Panc1 (cell line): ENCODE measurements around the gene KIF3B. TPM values are rescaled to one million over a fixed set of nuclear protein-coding genes. Genes with fewer than 3 reads are reported as not detected.

Experiments used
- ATAC-seq: fragments of 200-7000 bp; cut with Tn5 transposase; 2 replicates; pipeline ENCODE4 v1.9.1; 2020; ENCODE audit warnings: mild to moderate bottlenecking, moderate library complexity
- BruUV-seq: library from RNA; stranded (reverse); fragments of 400-500 nt; replicated peaks from 2 replicates; lab custom pipeline; 2021; lab: Mats Ljungman, UMichigan
- CTCF ChIA-PET: fragments of 300-600 bp; sonication (Branson Sonifier 250); formaldehyde crosslinking; loops from one replicate; lab custom pipeline; 2022; ENCODE audit warnings: antibody characterized with exemption; lab: Charles Lee
- POLR2A ChIA-PET: fragments of 300-600 bp; sonication (Branson Sonifier 250); formaldehyde crosslinking; loops from one replicate; lab custom pipeline; 2022; ENCODE audit warnings: antibody characterized with exemption; lab: Charles Lee
- DNase-seq: peaks from one replicate; pipeline ENCODE4 v3.0.0-alpha.2; 2010; ENCODE audit warnings: low read depth, low spot score
- H3K27ac ChIP-seq: 2 replicates; pipeline ENCODE4 v1.5.1; 2011; ENCODE audit warnings: mild to moderate bottlenecking, low read length, inconsistent platforms
- H3K27me3 ChIP-seq: fragments of 200-500 bp; sonication (Bioruptor generic); 2 replicates; pipeline ENCODE4 v1.6.0; 2014; ENCODE audit warnings: low read length, inconsistent platforms; ENCODE audit not compliant: control insufficient read depth, insufficient read depth
- H3K36me3 ChIP-seq: fragments of 200-500 bp; sonication (Bioruptor generic); 2 replicates; pipeline ENCODE4 v1.5.1; 2014; ENCODE audit warnings: inconsistent platforms, mild to moderate bottlenecking, low read length, moderate library complexity; ENCODE audit not compliant: control insufficient read depth, insufficient read depth
- H3K4me1 ChIP-seq: 2 replicates; pipeline ENCODE4 v1.5.1; 2011; ENCODE audit warnings: inconsistent platforms, mild to moderate bottlenecking, low read length, moderate library complexity; ENCODE audit not compliant: control insufficient read depth, insufficient read depth
- H3K4me3 ChIP-seq, 2 experiments: 2 replicates each; pipeline ENCODE4 v1.5.1; 2011 to 2012; ENCODE audit warnings: low read depth in 2 of 2, low read length in 2 of 2, mild to moderate bottlenecking in 2 of 2, inconsistent platforms in 1 of 2, moderate library complexity in 1 of 2
- H3K9me3 ChIP-seq: fragments of 200-500 bp; sonication (Bioruptor generic); 2 replicates; pipeline ENCODE4 v1.5.1; 2014; ENCODE audit warnings: low read depth, mild to moderate bottlenecking, inconsistent platforms, low read length, moderate library complexity; ENCODE audit not compliant: control insufficient read depth, insufficient read depth
- CTCF ChIP-seq: fragments of 450-650 bp; IDR thresholded peaks from 2 replicates; pipeline ENCODE4 v1.5.1; 2017; ENCODE audit warnings: mild to moderate bottlenecking
- POLR2AphosphoS5 ChIP-seq: IDR thresholded peaks from 2 replicates; pipeline ENCODE4 v1.6.1; 2012; ENCODE audit warnings: mild to moderate bottlenecking, low read depth, low read length, moderate library complexity
- REST ChIP-seq, 2 experiments: IDR thresholded peaks; 2 replicates each; pipeline ENCODE4 v1.6.1; 2011 to 2012; ENCODE audit warnings: low read depth in 2 of 2, control low read depth in 1 of 2, low read length in 1 of 2, mild to moderate bottlenecking in 1 of 2, moderate library complexity in 1 of 2; ENCODE audit not compliant: insufficient read depth in 1 of 2
- SIN3A ChIP-seq: IDR thresholded peaks from 2 replicates; pipeline ENCODE4 v1.6.1; 2012; ENCODE audit warnings: low read depth, mild to moderate bottlenecking, low read length, moderate library complexity, borderline replicate concordance; ENCODE audit not compliant: insufficient read depth
- TCF7L2 ChIP-seq: IDR thresholded peaks from 2 replicates; pipeline ENCODE4 v1.6.1; 2011; ENCODE audit warnings: mild to moderate bottlenecking, low read depth, low read length, inconsistent platforms
- in situ Hi-C: cut with HindIII; loops from 2 replicates; pipeline ENCODE4 v1.10.0; 2016; ENCODE audit warnings: low sequenced_read_pairs, low pct_unique_long_range_greater_than_20kb
- intact Hi-C: fragments of 100-400 bp; cut with micrococcal nuclease; formaldehyde crosslinking; loops from one replicate; pipeline ENCODE4 v1.10.0; 2022; ENCODE audit not compliant: unreplicated experiment
- total RNA-seq: library from RNA; stranded (reverse); gene quantifications from one replicate; pipeline ENCODE4 v1.2.1, GENCODE V29; 2021; ENCODE audit not compliant: unreplicated experiment

The KIF3B gene
- total RNA-seq, 1 experiment from 2014 or later, result 67.8 TPM

- TF ChIP-seq SIN3A (no peak), POLR2AphosphoS5 (no peak), TCF7L2 (no peak), CTCF (no peak), REST (IDR thresholded peaks at IDR 0.05; ENCODE audit: insufficient read depth in 1 of 2, low read depth in 2 of 2, low read length in 1 of 2) (no peak)
- ChIA-PET POLR2A (interaction anchor here (0.6 to 0.7 kb wide), 3 partner anchors 29 to 93 kb away, joined by 3 to 5 read pairs (median 3); no protein-coding TSS in a partner anchor), CTCF (no interaction called here)
- ATAC-seq (peak; percentile 5; the same call in 1 of the 2 replicates), DNase-seq (no peak)
- H3K27ac ChIP-seq, result peak overlapping the region; percentile 87
- in situ Hi-C loops, result loop anchor here (5.0 kb wide), 1 partner anchor 39 kb away; no protein-coding TSS in a partner anchor
- H3K36me3 ChIP-seq, result peaks cover 4% of the 10 kb centered on the region; the same call in 1 of the 2 replicates
- H3K9me3 ChIP-seq, result no peaks in the 10 kb centered on the region
- peak overlapping the region; percentile 72 to 91 for H3K4me3 ChIP-seq
- BruUV-seq, result TSS peak; percentile 69
- no peaks in the 10 kb centered on the region for H3K27me3 ChIP-seq
- H3K4me1 ChIP-seq, result peaks cover 17% of the 10 kb centered on the region
- intact Hi-C loops, result no loop called here
These were observed 770 bp downstream of the KIF3B start for GRCh38 chr20:32278199-32278643.

GRCh38 chr20:32281711-32282110, 4.3 kb downstream of the KIF3B start:
- Histone ChIP-seq H3K9me3 (no peaks in the 10 kb centered on the region), H3K27me3 (no peaks in the 10 kb centered on the region), H3K36me3 (peaks cover 4% of the 10 kb centered on the region; the same call in 1 of the 2 replicates), H3K27ac (no peak overlapping the region), H3K4me1 (peaks cover 30% of the 10 kb centered on the region), H3K4me3 (no peak overlapping the region)
- in situ Hi-C loops (no loop called here), intact Hi-C loops (no loop called here)
- no peak for TF ChIP-seq SIN3A
- TF ChIP-seq TCF7L2, result no peak
- TF ChIP-seq REST (IDR thresholded peaks at IDR 0.05; ENCODE audit: insufficient read depth in 1 of 2, low read depth in 2 of 2, low read length in 1 of 2), result no peak
- no peak for TF ChIP-seq POLR2AphosphoS5
- no peak for TF ChIP-seq CTCF
- BruUV-seq, result no TSS peak
- ChIA-PET CTCF (interaction anchor here (0.6 kb wide), 1 partner anchor 1234 kb away, joined by 4 read pairs; no protein-coding TSS in a partner anchor), POLR2A (no interaction called here)
- DNase-seq (no peak), ATAC-seq (no peak)
